Keratinocyte (primary cell): ENCODE results near the gene ZBTB21. TPM values are rescaled to one million over a fixed set of nuclear protein-coding genes. Genes with fewer than 3 reads are reported as not detected.

Source experiments
- DNase-seq: peaks from one replicate; pipeline ENCODE4 v3.0.0-alpha.2; 2011; ENCODE audit warnings: low read depth, missing footprints, low spot score
- FAIRE-seq: peaks from 2 replicates; lab custom pipeline; 2011; peaks lifted over from hg19 to GRCh38; lab: Jason Lieb, UNC
- H2AFZ ChIP-seq: 2 replicates; pipeline ENCODE4 v1.6.0; 2012; ENCODE audit warnings: low read length, control low read depth, inconsistent platforms; ENCODE audit not compliant: control insufficient read depth
- H3K27ac ChIP-seq: 2 replicates; pipeline ENCODE4 v1.5.1; 2011; ENCODE audit warnings: low read length; ENCODE audit not compliant: control insufficient read depth, insufficient read depth
- H3K27me3 ChIP-seq: 3 replicates; pipeline ENCODE4 v1.6.0; 2011; ENCODE audit warnings: low read length; ENCODE audit not compliant: control insufficient read depth, insufficient read depth; ENCODE audit errors: extremely low read depth
- H3K36me3 ChIP-seq, 2 experiments: 2 replicates in 1 of 2; 3 replicates in 1 of 2; pipeline ENCODE4 v1.5.1; 2011; ENCODE audit warnings: low read length in 2 of 2, mild to moderate bottlenecking in 1 of 2; ENCODE audit not compliant: control insufficient read depth in 2 of 2, insufficient read depth in 2 of 2; ENCODE audit errors: extremely low read depth in 1 of 2
- H3K4me1 ChIP-seq: 3 replicates; pipeline ENCODE4 v1.5.1; 2011; ENCODE audit warnings: low read length; ENCODE audit not compliant: control insufficient read depth, insufficient read depth; ENCODE audit errors: extremely low read depth
- H3K4me2 ChIP-seq: 3 replicates; pipeline ENCODE4 v1.6.0; 2011; ENCODE audit warnings: low read depth, low read length; ENCODE audit not compliant: control insufficient read depth, insufficient read depth; ENCODE audit errors: extremely low read depth
- H3K4me3 ChIP-seq, 3 experiments: fragments of 200-600 bp in 1 of 3; sonication (generic) in 1 of 3; 2 replicates in 2 of 3; 3 replicates in 1 of 3; pipeline ENCODE4 v1.5.1; 2011 to 2016; ENCODE audit warnings: low read length in 3 of 3, mild to moderate bottlenecking in 3 of 3, control low read depth in 2 of 3, inconsistent platforms in 1 of 3, low read depth in 1 of 3, mixed read lengths in 1 of 3, mixed run types in 1 of 3, moderate library complexity in 1 of 3; ENCODE audit not compliant: control insufficient read depth in 2 of 3, insufficient read depth in 2 of 3; ENCODE audit errors: extremely low read depth in 1 of 3
- H3K79me2 ChIP-seq: 2 replicates; pipeline ENCODE4 v1.6.0; 2012; ENCODE audit warnings: low read length; ENCODE audit not compliant: control insufficient read depth, insufficient read depth
- H3K9ac ChIP-seq: 3 replicates; pipeline ENCODE4 v1.6.0; 2011; ENCODE audit warnings: low read length; ENCODE audit not compliant: control insufficient read depth, insufficient read depth; ENCODE audit errors: extremely low read depth
- H3K9me1 ChIP-seq: 3 replicates; pipeline ENCODE4 v1.6.0; 2011; ENCODE audit warnings: low read length; ENCODE audit not compliant: control insufficient read depth, insufficient read depth; ENCODE audit errors: extremely low read depth
- H3K9me3 ChIP-seq: 2 replicates; pipeline ENCODE4 v1.5.1; 2012; ENCODE audit warnings: low read depth, low read length; ENCODE audit not compliant: control insufficient read depth
- H4K20me1 ChIP-seq: 3 replicates; pipeline ENCODE4 v1.6.0; 2011; ENCODE audit warnings: low read length; ENCODE audit not compliant: control insufficient read depth, insufficient read depth; ENCODE audit errors: extremely low read depth
- CTCF ChIP-seq, 3 experiments: IDR thresholded peaks in 1 of 3; conservative IDR thresholded peaks in 1 of 3; optimal IDR thresholded peaks in 1 of 3; 2 replicates in 2 of 3; 3 replicates in 1 of 3; pipeline versions ENCODE3 to v1.5.1; 2011; ENCODE audit warnings: low read length in 3 of 3, mild to moderate bottlenecking in 3 of 3, moderate library complexity in 2 of 3, control low read depth in 1 of 3, inconsistent platforms in 1 of 3; ENCODE audit not compliant: insufficient read depth in 2 of 3; ENCODE audit errors: extremely low read depth in 1 of 3
- EZH2 ChIP-seq: IDR thresholded peaks from one replicate; pipeline ENCODE4 v1.6.1; 2012; ENCODE audit warnings: inconsistent platforms, mild to moderate bottlenecking, low read length, moderate library complexity
- dilution Hi-C: fragments of 300-500 bp; cut with MboI; formaldehyde crosslinking; loops from one replicate; pipeline ENCODE4 v1.7.0; 2020; ENCODE audit warnings: low sequenced_read_pairs; ENCODE audit not compliant: extremely low pct_ligation_motif_present
- polyA plus RNA-seq, 5 experiments: library from polyadenylated mRNA; depleted of rRNA in 3 of 5; stranded (reverse) in 3 of 5; stranded (forward) in 1 of 5; unstranded in 1 of 5; fragments of >200 nt; gene quantifications; 1 replicate in 1 of 5; 2 replicates in 3 of 5; 3 replicates in 1 of 5; pipeline versions ENCODE4 v1.2.1 to v1.2.3, GENCODE V29; 2011 to 2012; ENCODE audit warnings: missing spikeins in 2 of 5, low read depth in 1 of 5, low replicate concordance in 1 of 5

Gene ZBTB21
- polyA plus RNA-seq, 1 donor (not counting 4 experiments of a cell fraction or from before 2014, with no cell fraction given) = 9.5 TPM

- Histone ChIP-seq H3K27me3 (peaks cover 20% of the 10 kb centered on the region), H3K9me1 (no peaks in the 10 kb centered on the region), H3K4me3 (no peak overlapping the region), H3K79me2 (no peaks in the 10 kb centered on the region), H2AFZ (no peak overlapping the region), H3K36me3 (no peaks in the 10 kb centered on the region), H3K27ac (no peak overlapping the region), H3K9me3 (no peaks in the 10 kb centered on the region), H3K4me1 (peaks cover 16% of the 10 kb centered on the region), H4K20me1 (no peaks in the 10 kb centered on the region), H3K4me2 (no peak overlapping the region), H3K9ac (no peak overlapping the region)
- TF ChIP-seq CTCF (optimal IDR thresholded peaks at IDR 0.05 in 1 of 3, IDR thresholded peaks at IDR 0.05 in 1 of 3, conservative IDR thresholded peaks at IDR 0.05 in 1 of 3; ENCODE audit: extremely low read depth in 1 of 3, insufficient read depth in 2 of 3, low read length in 3 of 3) (no peak), EZH2 (no peak)
- dilution Hi-C loops = no loop called here
- DNase-seq (no peak), FAIRE-seq (no peak)
These were observed 11.4 kb upstream of the ZBTB21 start for GRCh38 chr21:42021371-42022090.

- no peak overlapping the region for H2AFZ ChIP-seq
- no peaks in the 10 kb centered on the region for H3K9me3 ChIP-seq
- H3K9me1 ChIP-seq = no peaks in the 10 kb centered on the region
- no peaks in the 10 kb centered on the region for H3K36me3 ChIP-seq
- H3K27me3 ChIP-seq = peaks cover 20% of the 10 kb centered on the region
- H3K79me2 ChIP-seq = no peaks in the 10 kb centered on the region
- H3K4me3 ChIP-seq = no peak overlapping the region
- peak overlapping the region; percentile 17 for H3K9ac ChIP-seq
- TF ChIP-seq EZH2 (no peak), CTCF (optimal IDR thresholded peaks at IDR 0.05 in 1 of 3, IDR thresholded peaks at IDR 0.05 in 1 of 3, conservative IDR thresholded peaks at IDR 0.05 in 1 of 3; ENCODE audit: extremely low read depth in 1 of 3, insufficient read depth in 2 of 3, low read length in 3 of 3) (no peak)
- DNase-seq = no peak
- no peak for FAIRE-seq
- dilution Hi-C loops = loop anchor here (5.0 kb wide), 1 partner anchor 68 kb away; no protein-coding TSS in a partner anchor
- peak overlapping the region; percentile 76 for H3K27ac ChIP-seq
- no peak overlapping the region for H3K4me2 ChIP-seq
- H4K20me1 ChIP-seq = no peaks in the 10 kb centered on the region
- peaks cover 16% of the 10 kb centered on the region for H3K4me1 ChIP-seq
These were observed 9.5 kb upstream of the ZBTB21 start for GRCh38 chr21:42019706-42020105.
